Esophagus muscularis mucosa (tissue), 4 donors: ENCODE data around the gene NELL1.

Experiments used
- CTCF ChIP-seq, 3 experiments: fragments of 200-600 bp in 2 of 3; fragments of 450-650 bp in 1 of 3; sonication (generic) in 2 of 3; IDR thresholded peaks; one replicate each; pipeline ENCODE4 v1.5.1; 2017 to 2019; ENCODE audit warnings: antibody characterized with exemption in 3 of 3, mild to moderate bottlenecking in 2 of 3, moderate library complexity in 1 of 3
- EP300 ChIP-seq: sonication (generic); formaldehyde crosslinking; IDR thresholded peaks from one replicate; pipeline ENCODE4 v1.6.1; 2017; ENCODE audit warnings: antibody characterized with exemption
- POLR2A ChIP-seq: fragments of 450-650 bp; IDR thresholded peaks from one replicate; pipeline ENCODE4 v1.6.1; 2017; ENCODE audit warnings: antibody characterized with exemption, moderate library complexity, mild to moderate bottlenecking, low read depth
- POLR2AphosphoS5 ChIP-seq, 2 donors: sonication (generic); formaldehyde crosslinking; IDR thresholded peaks; one replicate each; pipeline ENCODE4 v1.6.1; 2017; ENCODE audit warnings: antibody characterized with exemption in 2 of 2

GRCh38 chr11:20824773-20825172, 155.4 kb downstream of the NELL1 start:
- no peak for TF ChIP-seq POLR2A
- TF ChIP-seq CTCF (IDR thresholded peaks at IDR 0.05), result no peak
- no peak for TF ChIP-seq EP300
- TF ChIP-seq POLR2AphosphoS5 (IDR thresholded peaks at IDR 0.05), result no peak
